Panc1 (cell line): Measurements from ENCODE around the gene FAM131A.

ENCODE experiments used
- POLR2AphosphoS5 ChIP-seq: IDR thresholded peaks from 2 replicates; pipeline ENCODE4 v1.6.1; 2012; ENCODE audit warnings: mild to moderate bottlenecking, low read depth, low read length, moderate library complexity
- SIN3A ChIP-seq: IDR thresholded peaks from 2 replicates; pipeline ENCODE4 v1.6.1; 2012; ENCODE audit warnings: low read depth, mild to moderate bottlenecking, low read length, moderate library complexity, borderline replicate concordance; ENCODE audit not compliant: insufficient read depth
- TCF7L2 ChIP-seq: IDR thresholded peaks from 2 replicates; pipeline ENCODE4 v1.6.1; 2011; ENCODE audit warnings: mild to moderate bottlenecking, low read depth, low read length, inconsistent platforms
- TF ChIP-seq, protein P1 (sequence below): fragments of 450-650 bp; IDR thresholded peaks from 2 replicates; pipeline ENCODE4 v1.5.1; 2017; ENCODE audit warnings: mild to moderate bottlenecking
- TF ChIP-seq, protein P2 (sequence below), 2 experiments: IDR thresholded peaks; 2 replicates each; pipeline ENCODE4 v1.6.1; 2011 to 2012; ENCODE audit warnings: low read depth in 2 of 2, control low read depth in 1 of 2, low read length in 1 of 2, mild to moderate bottlenecking in 1 of 2, moderate library complexity in 1 of 2; ENCODE audit not compliant: insufficient read depth in 1 of 2

DNA sequence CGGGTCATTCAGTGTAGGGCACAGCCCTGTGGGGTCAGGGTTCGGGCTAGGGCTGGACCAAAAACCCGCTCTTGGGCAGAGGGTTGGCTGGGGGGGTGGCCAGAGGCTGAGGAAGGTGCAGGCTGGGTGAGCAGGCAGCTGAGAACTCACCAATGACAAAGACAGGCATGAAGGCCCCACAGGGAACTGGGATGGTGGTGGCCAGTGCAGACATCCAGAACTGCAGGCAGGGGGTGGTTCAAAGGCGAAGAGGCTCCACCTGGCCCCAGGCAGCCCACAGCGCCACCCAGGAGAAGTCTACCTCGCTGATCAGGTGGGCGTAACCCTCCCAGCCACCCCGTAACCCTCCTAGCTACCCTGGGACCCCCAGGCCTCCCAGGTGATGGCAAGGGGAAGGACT, 17.4 kb downstream of the FAM131A start:
- TF ChIP-seq POLR2AphosphoS5, result no peak
- TF ChIP-seq, protein P1, sequence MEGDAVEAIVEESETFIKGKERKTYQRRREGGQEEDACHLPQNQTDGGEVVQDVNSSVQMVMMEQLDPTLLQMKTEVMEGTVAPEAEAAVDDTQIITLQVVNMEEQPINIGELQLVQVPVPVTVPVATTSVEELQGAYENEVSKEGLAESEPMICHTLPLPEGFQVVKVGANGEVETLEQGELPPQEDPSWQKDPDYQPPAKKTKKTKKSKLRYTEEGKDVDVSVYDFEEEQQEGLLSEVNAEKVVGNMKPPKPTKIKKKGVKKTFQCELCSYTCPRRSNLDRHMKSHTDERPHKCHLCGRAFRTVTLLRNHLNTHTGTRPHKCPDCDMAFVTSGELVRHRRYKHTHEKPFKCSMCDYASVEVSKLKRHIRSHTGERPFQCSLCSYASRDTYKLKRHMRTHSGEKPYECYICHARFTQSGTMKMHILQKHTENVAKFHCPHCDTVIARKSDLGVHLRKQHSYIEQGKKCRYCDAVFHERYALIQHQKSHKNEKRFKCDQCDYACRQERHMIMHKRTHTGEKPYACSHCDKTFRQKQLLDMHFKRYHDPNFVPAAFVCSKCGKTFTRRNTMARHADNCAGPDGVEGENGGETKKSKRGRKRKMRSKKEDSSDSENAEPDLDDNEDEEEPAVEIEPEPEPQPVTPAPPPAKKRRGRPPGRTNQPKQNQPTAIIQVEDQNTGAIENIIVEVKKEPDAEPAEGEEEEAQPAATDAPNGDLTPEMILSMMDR, result no peak
- TF ChIP-seq, protein P2, sequence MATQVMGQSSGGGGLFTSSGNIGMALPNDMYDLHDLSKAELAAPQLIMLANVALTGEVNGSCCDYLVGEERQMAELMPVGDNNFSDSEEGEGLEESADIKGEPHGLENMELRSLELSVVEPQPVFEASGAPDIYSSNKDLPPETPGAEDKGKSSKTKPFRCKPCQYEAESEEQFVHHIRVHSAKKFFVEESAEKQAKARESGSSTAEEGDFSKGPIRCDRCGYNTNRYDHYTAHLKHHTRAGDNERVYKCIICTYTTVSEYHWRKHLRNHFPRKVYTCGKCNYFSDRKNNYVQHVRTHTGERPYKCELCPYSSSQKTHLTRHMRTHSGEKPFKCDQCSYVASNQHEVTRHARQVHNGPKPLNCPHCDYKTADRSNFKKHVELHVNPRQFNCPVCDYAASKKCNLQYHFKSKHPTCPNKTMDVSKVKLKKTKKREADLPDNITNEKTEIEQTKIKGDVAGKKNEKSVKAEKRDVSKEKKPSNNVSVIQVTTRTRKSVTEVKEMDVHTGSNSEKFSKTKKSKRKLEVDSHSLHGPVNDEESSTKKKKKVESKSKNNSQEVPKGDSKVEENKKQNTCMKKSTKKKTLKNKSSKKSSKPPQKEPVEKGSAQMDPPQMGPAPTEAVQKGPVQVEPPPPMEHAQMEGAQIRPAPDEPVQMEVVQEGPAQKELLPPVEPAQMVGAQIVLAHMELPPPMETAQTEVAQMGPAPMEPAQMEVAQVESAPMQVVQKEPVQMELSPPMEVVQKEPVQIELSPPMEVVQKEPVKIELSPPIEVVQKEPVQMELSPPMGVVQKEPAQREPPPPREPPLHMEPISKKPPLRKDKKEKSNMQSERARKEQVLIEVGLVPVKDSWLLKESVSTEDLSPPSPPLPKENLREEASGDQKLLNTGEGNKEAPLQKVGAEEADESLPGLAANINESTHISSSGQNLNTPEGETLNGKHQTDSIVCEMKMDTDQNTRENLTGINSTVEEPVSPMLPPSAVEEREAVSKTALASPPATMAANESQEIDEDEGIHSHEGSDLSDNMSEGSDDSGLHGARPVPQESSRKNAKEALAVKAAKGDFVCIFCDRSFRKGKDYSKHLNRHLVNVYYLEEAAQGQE (IDR thresholded peaks at IDR 0.05; ENCODE audit: insufficient read depth in 1 of 2, low read depth in 2 of 2, low read length in 1 of 2), result no peak
- no peak for TF ChIP-seq SIN3A
- no peak for TF ChIP-seq TCF7L2
